K562 (cell line): Measurements from ENCODE around the gene TTC5.

Experiments used
- AFF4 ChIP-seq: sonication (generic); formaldehyde crosslinking; IDR thresholded peaks from 2 replicates; pipeline ENCODE4 v1.8.0; 2023; ENCODE audit warnings: mild to moderate bottlenecking, missing genetic modification reagents
- CTCF ChIP-seq, 3 experiments: IDR thresholded peaks in 2 of 3; conservative IDR thresholded peaks in 1 of 3; 2 replicates each; pipeline ENCODE4 v1.5.1; 2011 to 2012; ENCODE audit warnings: low read length in 3 of 3, mild to moderate bottlenecking in 3 of 3, control low read depth in 2 of 3, improper control_type of control experiment in 1 of 3, inconsistent platforms in 1 of 3, low read depth in 1 of 3, mixed read lengths in 1 of 3, moderate library complexity in 1 of 3; ENCODE audit not compliant: insufficient read depth in 2 of 3
- DEAF1 ChIP-seq: fragments of 450-650 bp; formaldehyde crosslinking; IDR thresholded peaks from 2 replicates; pipeline ENCODE4 v1.4.0; 2020; ENCODE audit warnings: mild to moderate bottlenecking, moderate library complexity
- EP300 ChIP-seq: IDR thresholded peaks from 2 replicates; pipeline ENCODE4 v1.6.1; 2012; ENCODE audit warnings: low read length, improper control_type of control experiment
- ESRRB ChIP-seq: fragments of 250-450 bp; sonication (Bioruptor Pico); IDR thresholded peaks from 2 replicates; pipeline ENCODE4 v1.5.0; 2020; ENCODE audit warnings: mild to moderate bottlenecking, moderate library complexity, borderline replicate concordance
- EZH2 ChIP-seq: IDR thresholded peaks from 2 replicates; pipeline ENCODE4 v1.6.1; 2012; ENCODE audit warnings: low read depth, mild to moderate bottlenecking, inconsistent platforms, low read length, borderline replicate concordance
- FOXA1 ChIP-seq: fragments of 450-650 bp; IDR thresholded peaks from 2 replicates; pipeline ENCODE4 v1.6.1; 2016; ENCODE audit warnings: mild to moderate bottlenecking, borderline replicate concordance
- JUNB ChIP-seq: fragments of 450-650 bp; formaldehyde crosslinking; conservative IDR thresholded peaks from 2 replicates; pipeline ENCODE4 v1.4.0; 2020; ENCODE audit warnings: mild to moderate bottlenecking
- RFX1 ChIP-seq: fragments of 450-650 bp; IDR thresholded peaks from 2 replicates; pipeline ENCODE4 v1.6.1; 2016; ENCODE audit warnings: mild to moderate bottlenecking, moderate library complexity
- TAF1 ChIP-seq: IDR thresholded peaks from 2 replicates; pipeline ENCODE4 v1.6.1; 2011; ENCODE audit warnings: mild to moderate bottlenecking, low read length, moderate library complexity; ENCODE audit not compliant: insufficient read depth, control insufficient read depth, severe bottlenecking; ENCODE audit errors: extremely low read depth
- ZSCAN29 ChIP-seq: fragments of 450-650 bp; IDR thresholded peaks from 2 replicates; pipeline ENCODE4 v1.6.1; 2017
- TF ChIP-seq, protein P1 (sequence below): IDR thresholded peaks from 2 replicates; pipeline ENCODE4 v1.6.1; 2016; ENCODE audit warnings: missing genetic modification characterization, missing compliant biosample characterization

- TF ChIP-seq CTCF (IDR thresholded peaks at IDR 0.05 in 2 of 3, conservative IDR thresholded peaks at IDR 0.05 in 1 of 3; ENCODE audit: insufficient read depth in 2 of 3, low read depth in 1 of 3, low read length in 3 of 3) (no peak), TAF1 (no peak), FOXA1 (no peak), ESRRB (CRISPR knock-in tag) (no peak), EZH2 (no peak), RFX1 (no peak), AFF4 (CRISPR knock-in tag) (no peak), EP300 (no peak), ZSCAN29 (no peak), JUNB (CRISPR knock-in tag) (no peak), DEAF1 (CRISPR knock-in tag) (no peak)
- TF ChIP-seq, protein P1, sequence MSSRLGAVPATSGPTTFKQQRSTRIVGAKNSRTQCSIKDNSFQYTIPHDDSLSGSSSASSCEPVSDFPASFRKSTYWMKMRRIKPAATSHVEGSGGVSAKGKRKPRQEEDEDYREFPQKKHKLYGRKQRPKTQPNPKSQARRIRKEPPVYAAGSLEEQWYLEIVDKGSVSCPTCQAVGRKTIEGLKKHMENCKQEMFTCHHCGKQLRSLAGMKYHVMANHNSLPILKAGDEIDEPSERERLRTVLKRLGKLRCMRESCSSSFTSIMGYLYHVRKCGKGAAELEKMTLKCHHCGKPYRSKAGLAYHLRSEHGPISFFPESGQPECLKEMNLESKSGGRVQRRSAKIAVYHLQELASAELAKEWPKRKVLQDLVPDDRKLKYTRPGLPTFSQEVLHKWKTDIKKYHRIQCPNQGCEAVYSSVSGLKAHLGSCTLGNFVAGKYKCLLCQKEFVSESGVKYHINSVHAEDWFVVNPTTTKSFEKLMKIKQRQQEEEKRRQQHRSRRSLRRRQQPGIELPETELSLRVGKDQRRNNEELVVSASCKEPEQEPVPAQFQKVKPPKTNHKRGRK, result no peak
Measured at GRCh38 chr14:20345366-20345765, 39.6 kb upstream of the TTC5 start.
